Activated T-helper 9 cell treated with anti-CD3 and anti-CD28 coated beads, Interleukin-2, amount 50 U/mL, for 16 hours (primary cell): ENCODE results near the gene SMAP1.

Experiments used
- DNase-seq: peaks from one replicate; pipeline ENCODE4 v3.0.0-alpha.2; 2020; ENCODE audit warnings: low read depth

Gene SMAP1

GRCh38 chr6:70900047-70900446 is 232.4 kb downstream of the SMAP1 start:
- no peak for DNase-seq

- DNase-seq = no peak
These were observed 233.6 kb downstream of the SMAP1 start for GRCh38 chr6:70901324-70901723.

GRCh38 chr6:70903665-70904452 is 236.2 kb downstream of the SMAP1 start:
- no peak for DNase-seq

GRCh38 chr6:70905742-70906141 is 238.1 kb downstream of the SMAP1 start:
- DNase-seq = no peak
